NCI-H526 treated with DMSO at 0.1 percent for 48 hours (cell line): ENCODE measurements around the gene TIMP4.
A peak's percentile ranks its signal among the peaks of the same experiment; 100 is the strongest.

Source experiments
- DNase-seq: peaks from one replicate; lab custom pipeline; 2025; lab: John Stamatoyannopoulos, UW

Gene TIMP4

GRCh38 chr3:12185172-12185710 lies 26.5 kb upstream of the TIMP4 start:
- DNase-seq, result peak; percentile 17

GRCh38 chr3:12184541-12184940 lies 25.8 kb upstream of the TIMP4 start:
- DNase-seq, result no peak

DNA sequence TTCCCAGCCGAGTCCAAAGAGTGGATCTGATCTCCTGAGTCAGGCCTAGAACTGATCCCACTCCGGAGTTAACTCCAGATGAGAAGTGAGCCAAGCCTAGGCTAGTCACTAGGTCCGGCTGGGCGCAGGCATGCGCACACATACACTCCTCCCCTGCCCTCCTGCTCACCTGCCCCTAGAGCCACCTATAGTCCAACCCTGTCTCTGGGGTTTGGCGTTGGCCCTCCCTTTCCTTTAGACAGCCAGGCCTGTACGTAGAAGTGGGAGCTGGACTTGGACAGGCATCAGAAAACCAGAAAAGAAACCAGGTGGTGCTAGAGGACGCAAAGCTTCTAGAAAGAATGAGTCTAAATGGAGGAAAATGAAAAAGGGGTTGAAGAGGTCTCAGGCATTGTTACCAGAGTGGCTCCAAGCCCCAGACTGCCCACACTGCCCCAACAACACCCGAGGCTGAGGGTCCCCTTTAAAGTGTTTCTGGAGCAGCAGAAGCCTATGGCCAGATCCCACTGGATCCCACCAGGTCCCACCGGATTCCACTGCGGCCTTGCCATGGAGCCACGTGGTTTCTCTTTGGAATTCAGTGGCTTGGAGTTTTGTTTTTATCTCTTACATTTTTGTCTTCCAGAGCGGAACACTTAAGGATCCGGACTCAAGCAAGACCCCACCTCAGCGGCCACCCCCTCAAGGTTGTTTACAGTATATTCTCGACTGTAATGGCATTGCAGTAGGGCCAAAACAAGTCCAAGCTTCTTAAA lies 24.2 kb upstream of the TIMP4 start:
- DNase-seq, result no peak

GRCh38 chr3:12181806-12182205 lies 23.1 kb upstream of the TIMP4 start:
- no peak for DNase-seq

GRCh38 chr3:12181301-12181700 lies 22.6 kb upstream of the TIMP4 start:
- no peak for DNase-seq

DNA sequence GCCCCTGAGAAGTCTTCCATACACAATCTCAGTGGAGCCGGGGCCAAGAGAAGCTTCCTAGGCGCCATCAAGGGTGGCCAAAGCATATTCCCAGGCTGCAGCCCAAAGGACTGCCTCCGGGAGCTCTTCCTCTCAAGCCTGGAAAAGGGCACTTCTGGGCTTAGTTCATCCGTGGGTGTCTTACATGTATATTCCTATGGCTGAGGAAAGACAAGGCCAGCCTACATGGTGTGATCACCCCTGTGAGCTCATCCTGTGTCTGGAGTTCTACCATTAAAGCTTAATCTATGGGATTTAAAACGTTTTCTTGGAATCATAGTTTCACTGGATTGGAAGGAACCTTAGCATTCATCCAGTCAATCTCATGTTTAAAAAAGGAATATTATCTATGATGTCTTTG lies 21.9 kb upstream of the TIMP4 start:
- no peak for DNase-seq

GRCh38 chr3:12180218-12180617 lies 21.5 kb upstream of the TIMP4 start:
- DNase-seq, result no peak

- DNase-seq, result no peak
Observed at GRCh38 chr3:12179441-12179840, 20.7 kb upstream of the TIMP4 start.

GRCh38 chr3:12178091-12178820 lies 19.5 kb upstream of the TIMP4 start:
- no peak for DNase-seq

DNA sequence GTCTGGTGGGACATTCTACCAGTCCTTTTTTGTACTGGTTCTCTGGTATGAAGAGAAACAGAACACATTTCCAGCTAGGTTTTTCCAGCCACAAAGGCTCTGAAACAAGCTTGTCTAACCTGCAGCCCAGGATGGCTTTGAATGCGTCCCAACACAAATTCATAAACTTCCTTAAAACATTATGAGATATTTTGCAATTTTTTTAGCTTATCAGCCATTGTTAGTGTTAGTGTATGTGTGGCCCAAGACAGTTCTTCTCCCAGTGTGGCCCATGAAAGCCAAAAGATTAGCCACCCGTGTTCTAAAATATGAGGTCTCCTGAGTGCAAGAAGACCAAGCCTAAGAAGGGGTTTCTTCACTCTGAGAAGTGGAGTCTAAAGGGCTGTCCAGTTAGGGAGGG lies 18.4 kb upstream of the TIMP4 start:
- DNase-seq, result no peak

GRCh38 chr3:12175844-12176453 lies 17.2 kb upstream of the TIMP4 start:
- no peak for DNase-seq

- no peak for DNase-seq
Observed at GRCh38 chr3:12175137-12175593, 16.5 kb upstream of the TIMP4 start.

GRCh38 chr3:12170207-12170606 lies 11.5 kb upstream of the TIMP4 start:
- DNase-seq, result no peak

DNA sequence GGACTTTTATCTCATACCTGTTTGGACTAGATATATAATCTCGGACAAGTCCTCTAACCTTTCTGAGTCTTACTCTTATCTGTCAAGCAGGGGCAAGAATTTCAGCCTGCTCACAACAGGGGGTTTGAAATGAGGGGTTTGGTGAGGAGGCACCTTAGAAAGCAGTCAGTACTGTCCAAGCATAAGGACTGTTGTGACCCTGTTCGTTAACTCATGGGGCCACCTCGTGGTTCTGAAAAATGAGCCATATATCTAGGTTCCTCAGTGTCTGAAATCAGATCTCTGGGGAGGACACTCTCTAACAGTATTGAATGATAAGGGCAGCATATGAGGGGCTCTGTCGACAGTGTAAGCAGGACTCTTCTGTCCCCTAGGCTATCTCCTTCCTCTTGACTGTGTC lies 7.2 kb upstream of the TIMP4 start:
- DNase-seq, result no peak

GRCh38 chr3:12159227-12159601 lies 502 bp upstream of the TIMP4 start:
- no peak for DNase-seq

GRCh38 chr3:12157026-12157425 lies 1.7 kb downstream of the TIMP4 start:
- DNase-seq, result no peak

GRCh38 chr3:12155828-12156227 lies 2.9 kb downstream of the TIMP4 start:
- no peak for DNase-seq

- DNase-seq, result no peak
Observed at GRCh38 chr3:12155264-12155663, 3.4 kb downstream of the TIMP4 start.

DNA sequence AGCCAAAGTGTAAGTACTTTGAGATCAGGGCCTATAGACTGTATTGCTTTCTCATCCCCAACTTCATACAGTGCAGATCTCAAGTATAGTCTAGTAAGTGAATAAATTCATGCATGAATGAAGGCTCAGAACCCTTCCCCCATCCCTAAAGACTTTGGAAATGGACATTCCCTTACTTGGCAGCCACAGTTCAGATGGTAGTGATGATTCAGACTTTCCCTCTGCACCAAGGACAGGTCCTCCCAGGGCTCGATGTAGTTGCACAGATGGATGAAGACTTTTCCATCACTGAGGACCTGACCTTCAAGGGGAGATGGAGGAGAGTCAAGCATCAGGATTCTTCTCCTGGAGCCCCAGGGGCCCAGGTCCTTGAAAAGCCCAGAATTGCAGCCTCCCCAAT lies 4.6 kb downstream of the TIMP4 start:
- DNase-seq, result no peak

DNA sequence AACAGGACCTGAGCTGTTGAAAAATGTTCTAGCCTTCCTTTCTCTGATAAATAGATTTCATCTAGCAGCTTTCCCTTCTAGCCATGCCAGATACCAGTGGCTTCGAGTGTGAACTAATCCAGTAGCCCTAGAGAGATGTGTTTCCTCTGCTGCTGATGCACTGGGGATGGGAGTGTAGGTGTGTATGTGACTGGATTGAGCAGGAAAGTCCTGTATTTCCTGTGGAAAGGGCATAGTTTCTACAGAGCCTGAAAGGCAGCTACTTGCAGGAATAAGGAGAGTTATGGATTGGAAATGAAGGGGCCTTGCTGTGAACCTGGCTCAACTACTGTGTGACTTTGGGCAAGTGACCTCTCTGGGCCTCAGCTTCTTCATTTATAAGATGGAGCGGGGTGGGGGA lies 8.6 kb downstream of the TIMP4 start:
- no peak for DNase-seq

DNA sequence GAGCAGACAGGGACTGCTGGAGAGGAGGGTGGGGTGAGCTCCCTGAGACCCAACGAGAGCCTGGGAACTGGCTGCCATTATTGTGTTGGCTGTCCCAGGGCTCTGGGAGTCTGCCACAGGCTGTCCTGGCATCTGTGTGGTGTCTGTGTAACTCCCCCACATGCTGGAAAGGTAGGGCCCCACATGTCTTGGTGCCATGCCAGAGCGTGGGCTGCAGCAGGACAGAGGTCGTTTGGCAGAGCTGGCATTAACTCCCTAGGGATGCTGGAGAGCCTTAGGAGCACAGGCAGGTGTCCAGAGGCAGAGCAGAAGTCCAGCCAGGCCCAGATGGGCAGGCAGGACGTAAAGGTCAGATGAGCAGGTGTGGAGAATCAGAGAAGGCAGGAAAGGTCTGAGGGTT lies 9.7 kb downstream of the TIMP4 start:
- DNase-seq, result no peak

DNA sequence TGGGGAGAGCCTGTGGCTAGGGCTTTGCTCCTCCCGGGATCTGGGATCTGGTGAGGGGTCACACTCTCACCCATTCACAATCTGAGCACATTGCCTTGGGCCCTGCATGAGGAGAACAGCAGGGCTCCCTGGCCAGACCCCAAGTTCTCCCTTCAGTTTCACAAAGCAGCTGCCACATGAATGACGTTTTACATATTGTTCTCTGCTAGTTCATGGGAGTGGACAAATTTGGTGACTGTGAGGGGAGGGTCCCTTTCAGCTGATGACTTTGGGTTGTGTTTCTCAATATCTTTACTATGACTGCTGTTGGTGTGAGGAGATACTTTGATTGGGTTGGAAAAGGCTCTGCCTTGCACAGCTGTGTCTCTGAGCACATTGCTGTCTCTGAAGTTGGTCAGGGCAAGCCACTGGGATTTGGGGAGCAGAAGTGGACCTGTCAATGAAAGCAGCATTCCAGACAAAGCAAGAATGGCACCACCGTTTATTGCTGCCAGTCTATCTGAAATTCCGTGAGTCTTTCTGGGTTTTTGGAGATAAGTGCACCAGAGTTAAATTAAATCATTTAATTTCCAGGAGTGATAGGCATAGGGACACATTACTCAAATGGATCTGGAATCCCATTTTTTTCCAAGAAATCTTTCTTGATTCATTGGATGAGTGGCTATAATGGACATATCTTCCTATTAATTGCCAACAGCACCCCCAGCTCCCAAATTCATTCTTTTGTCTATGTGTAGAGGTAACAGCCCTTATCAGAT lies 10.3 kb downstream of the TIMP4 start:
- DNase-seq, result no peak
